ENCODE measurements around the gene PCGF2.

PCGF2 gene

GRCh38 chr17:38719943-38720641 is 28.0 kb downstream of the PCGF2 start:
- peak overlapping the region; percentile 6 for H3K4me3 ChIP-seq (ENCODE audit: low read depth, low read length)

- peak overlapping the region; percentile 6 for H3K4me3 ChIP-seq (ENCODE audit: low read depth, low read length)
Measured at GRCh38 chr17:38719289-38719942, 28.7 kb downstream of the PCGF2 start.

GRCh38 chr17:38717139-38717745 is 30.9 kb downstream of the PCGF2 start:
- no peak overlapping the region for H3K4me3 ChIP-seq (ENCODE audit: low read depth, low read length)

- no peak overlapping the region for H3K4me3 ChIP-seq (ENCODE audit: low read depth, low read length)
Measured at GRCh38 chr17:38716368-38717005, 31.6 kb downstream of the PCGF2 start.

GRCh38 chr17:38715216-38715943 is 32.8 kb downstream of the PCGF2 start:
- no peak overlapping the region for H3K4me3 ChIP-seq (ENCODE audit: low read depth, low read length)

GRCh38 chr17:38713456-38714075 is 34.6 kb downstream of the PCGF2 start:
- no peak overlapping the region for H3K4me3 ChIP-seq (ENCODE audit: low read depth, low read length)

GRCh38 chr17:38712593-38712992 is 35.5 kb downstream of the PCGF2 start:
- no peak overlapping the region for H3K4me3 ChIP-seq (ENCODE audit: low read depth, low read length)

- no peak overlapping the region for H3K4me3 ChIP-seq (ENCODE audit: low read depth, low read length)
Measured at GRCh38 chr17:38711792-38712571, 36.2 kb downstream of the PCGF2 start.

GRCh38 chr17:38710985-38711384 is 37.2 kb downstream of the PCGF2 start:
- no peak overlapping the region for H3K4me3 ChIP-seq (ENCODE audit: low read depth, low read length)

GRCh38 chr17:38710604-38710962 is 37.6 kb downstream of the PCGF2 start:
- H3K4me3 ChIP-seq (ENCODE audit: low read depth, low read length), result no peak overlapping the region

GRCh38 chr17:38709864-38710603 is 38.1 kb downstream of the PCGF2 start:
- H3K4me3 ChIP-seq (ENCODE audit: low read depth, low read length), result no peak overlapping the region

- H3K4me3 ChIP-seq (ENCODE audit: low read depth, low read length), result no peak overlapping the region
Measured at GRCh38 chr17:38709104-38709820, 38.9 kb downstream of the PCGF2 start.

- no peak overlapping the region for H3K4me3 ChIP-seq (ENCODE audit: low read depth, low read length)
Measured at GRCh38 chr17:38707678-38708351, 40.3 kb downstream of the PCGF2 start.

- peak overlapping the region; percentile 50 for H3K4me3 ChIP-seq (ENCODE audit: low read depth, low read length)
Measured at GRCh38 chr17:38706505-38707216, 41.5 kb downstream of the PCGF2 start.

GRCh38 chr17:38705803-38706504 is 42.2 kb downstream of the PCGF2 start:
- H3K4me3 ChIP-seq (ENCODE audit: low read depth, low read length), result peak overlapping the region; percentile 50

GRCh38 chr17:38705523-38705802 is 42.7 kb downstream of the PCGF2 start:
- H3K4me3 ChIP-seq (ENCODE audit: low read depth, low read length), result peak overlapping the region; percentile 50

Measured in iPS-11a (cell line).